ENCODE data around the gene FXYD5.
"Not testable (repeated sequence)": the region's sequence is repeated elsewhere in the genome, so short reads cannot be mapped to it uniquely, and the experiment has no call there.

The FXYD5 gene

DNA sequence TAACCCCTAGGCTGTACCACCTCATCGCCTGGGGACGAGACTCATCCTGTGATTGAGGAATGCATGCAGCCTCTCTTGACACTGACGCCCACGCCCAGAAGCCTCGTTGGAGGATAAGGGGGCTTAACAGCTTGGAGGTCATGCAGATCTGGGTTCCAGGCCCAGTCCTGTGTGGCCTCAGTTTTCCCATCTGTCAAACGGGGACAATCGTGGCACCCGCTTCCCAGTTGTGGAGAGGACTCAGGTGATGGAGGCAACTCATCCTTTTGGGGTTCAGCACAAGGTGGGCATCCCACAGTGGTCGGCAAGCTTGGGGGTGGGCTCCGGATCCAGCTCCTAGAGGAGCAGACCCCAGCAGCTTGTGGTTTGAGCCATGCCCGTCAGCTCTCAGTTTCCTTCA, 18.3 kb upstream of the FXYD5 start:
- FAIRE-seq: no peak
- no peak for DNase-seq (ENCODE audit: insufficient read length, low spot score)

DNA sequence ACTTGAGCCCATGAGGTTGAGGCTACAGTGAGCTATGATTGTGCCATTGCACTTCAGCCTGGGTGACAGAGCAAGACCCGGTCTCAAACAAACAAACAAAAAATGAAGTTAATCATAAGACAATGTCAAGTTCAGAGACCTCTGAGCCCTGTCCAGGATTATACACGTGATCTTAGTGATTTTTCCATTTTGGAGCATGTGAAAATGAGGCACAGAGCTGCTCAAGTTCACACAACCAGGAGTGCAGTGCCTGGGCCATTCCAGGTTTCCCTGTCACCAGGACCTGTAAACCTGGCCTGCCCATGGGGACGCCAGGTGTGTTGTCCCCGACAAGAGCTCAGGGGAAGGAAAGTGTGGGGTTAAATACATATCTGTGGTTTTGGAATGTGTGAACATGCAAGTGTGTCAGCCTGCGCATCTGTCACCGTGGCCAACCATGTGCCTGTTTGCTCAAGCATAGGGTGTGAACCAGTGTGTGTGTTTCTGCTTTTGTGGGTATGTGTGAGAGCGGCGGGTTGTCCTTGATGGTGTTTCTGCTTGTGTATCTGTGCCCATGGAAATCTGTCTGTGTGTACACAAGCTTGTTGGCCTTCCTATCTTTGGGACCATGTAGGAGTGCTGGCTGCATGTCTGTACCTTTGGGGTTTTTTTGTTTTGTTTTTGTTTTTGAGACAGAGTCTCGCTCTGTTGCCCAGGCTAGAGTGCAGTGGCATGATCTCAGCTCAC, 17.4 kb upstream of the FXYD5 start:
- FAIRE-seq (no peak), DNase-seq (ENCODE audit: insufficient read length, low spot score) (no peak)

DNA sequence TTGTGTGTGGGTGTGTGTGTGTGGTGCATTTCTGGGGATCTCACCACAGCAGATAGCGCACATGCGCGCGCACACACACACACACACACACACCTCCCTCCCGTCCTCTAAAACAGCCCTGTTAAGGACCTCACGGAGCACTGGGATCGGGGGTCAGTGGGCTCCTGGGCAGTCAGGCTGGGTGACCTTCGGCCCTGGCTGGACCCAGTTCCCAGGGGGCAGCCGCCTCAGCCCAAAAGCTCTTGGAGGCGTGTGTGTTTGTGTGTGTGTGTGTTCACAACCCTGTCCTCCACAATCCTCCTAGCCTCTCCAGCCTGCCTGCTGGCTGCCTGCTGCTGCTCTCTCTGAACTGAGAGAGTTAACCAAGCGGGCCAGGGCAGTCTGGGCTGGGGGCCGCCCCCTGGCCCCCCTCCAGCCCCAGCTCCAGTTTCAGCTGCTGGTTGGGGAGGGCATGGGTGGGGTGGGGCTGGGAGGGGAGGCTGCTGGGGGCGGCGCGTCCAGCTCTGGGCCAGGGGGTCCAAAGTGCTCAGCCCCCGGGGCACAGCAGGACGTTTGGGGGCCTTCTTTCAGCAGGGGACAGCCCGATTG, 16.1 kb upstream of the FXYD5 start, which contains the start of gene FXYD1:
Gene FXYD1, plus strand, starts transcription at position 520 of the 588 bp plus-strand sequence. CDS start 1,256 bp downstream, outside the sequence.
- DNase-seq (ENCODE audit: insufficient read length, low spot score) (no peak), FAIRE-seq (no peak)

DNA sequence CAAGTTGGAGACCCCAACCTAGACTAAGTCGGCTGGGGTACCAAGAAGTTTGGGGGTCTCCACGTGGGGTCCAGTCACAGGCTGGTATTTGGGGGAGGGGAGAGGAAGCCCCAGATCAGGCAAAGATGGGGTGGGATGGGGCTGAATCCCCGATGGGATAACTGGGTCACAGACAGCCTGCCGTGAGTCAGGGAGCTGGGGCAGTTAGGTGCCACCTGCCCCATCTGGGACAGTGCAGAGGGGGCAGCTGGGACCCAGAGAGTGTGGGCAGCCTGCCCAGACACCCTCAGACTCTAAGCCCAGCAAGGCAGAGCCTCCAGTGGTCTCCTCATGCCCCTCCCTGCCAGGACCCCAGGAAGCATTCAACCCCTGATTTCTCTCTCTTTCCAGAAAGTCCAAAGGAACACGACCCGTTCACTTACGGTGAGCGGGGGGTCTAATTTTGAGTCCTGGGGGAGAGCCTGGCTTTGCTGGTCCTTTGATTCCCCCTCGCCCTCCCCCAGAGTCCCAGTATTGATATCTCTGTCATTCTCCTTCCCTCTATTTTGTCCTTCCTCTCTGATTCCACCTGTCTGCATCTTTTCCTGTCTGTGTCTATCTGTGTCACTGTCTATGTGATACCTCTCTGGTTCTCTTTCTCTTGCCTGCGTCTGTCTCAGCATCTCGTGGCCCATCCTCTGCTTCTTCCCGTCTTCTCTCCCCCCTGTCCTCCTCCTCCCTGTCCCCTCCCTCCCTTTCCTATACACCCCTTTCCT, 14.2 kb upstream of the FXYD5 start:
- FAIRE-seq: no peak

DNA sequence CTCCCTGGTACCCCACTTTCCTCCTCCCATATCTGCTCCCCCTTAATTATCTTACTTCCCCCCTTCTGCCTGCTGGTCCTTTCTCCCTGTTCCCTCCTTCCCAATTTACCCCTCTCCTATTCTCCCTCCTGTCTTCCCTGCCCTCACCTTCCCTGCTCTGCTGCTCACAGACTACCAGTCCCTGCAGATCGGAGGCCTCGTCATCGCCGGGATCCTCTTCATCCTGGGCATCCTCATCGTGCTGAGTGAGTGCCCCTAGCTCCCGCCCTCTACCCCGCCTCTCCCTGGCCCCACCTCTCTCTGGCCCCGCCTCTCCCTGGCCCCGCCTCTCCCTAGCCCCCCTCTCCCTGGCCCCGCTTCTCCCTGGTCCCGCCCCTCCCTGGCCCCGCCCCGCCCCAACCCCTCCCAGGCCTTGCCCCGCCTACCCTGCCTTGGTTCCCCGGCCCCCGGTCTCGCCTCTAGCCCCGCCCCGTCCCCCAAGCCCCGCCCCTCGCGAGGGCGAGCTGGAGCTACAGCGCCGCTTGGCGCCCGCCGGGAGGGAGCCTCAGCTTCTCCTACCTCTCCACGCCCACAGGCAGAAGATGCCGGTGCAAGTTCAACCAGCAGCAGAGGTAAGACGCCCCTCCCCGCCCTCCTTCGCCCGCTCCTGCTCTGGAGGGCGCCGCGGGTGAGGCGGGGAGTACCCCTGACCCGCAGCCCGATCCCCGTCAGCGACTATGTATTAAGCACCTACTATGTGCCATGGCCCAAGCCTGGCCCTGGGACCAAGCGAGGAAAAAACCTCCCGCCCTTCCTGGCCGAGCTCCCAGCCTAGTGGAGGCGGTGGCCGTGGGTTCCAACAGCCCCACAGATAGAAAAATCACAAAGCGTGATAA, 13.3 kb upstream of the FXYD5 start:
- FAIRE-seq: peak; percentile 70

More for the DNA sequence above, 14.2 kb upstream of the FXYD5 start:
- no peak for DNase-seq (ENCODE audit: insufficient read length, low spot score)

DNA sequence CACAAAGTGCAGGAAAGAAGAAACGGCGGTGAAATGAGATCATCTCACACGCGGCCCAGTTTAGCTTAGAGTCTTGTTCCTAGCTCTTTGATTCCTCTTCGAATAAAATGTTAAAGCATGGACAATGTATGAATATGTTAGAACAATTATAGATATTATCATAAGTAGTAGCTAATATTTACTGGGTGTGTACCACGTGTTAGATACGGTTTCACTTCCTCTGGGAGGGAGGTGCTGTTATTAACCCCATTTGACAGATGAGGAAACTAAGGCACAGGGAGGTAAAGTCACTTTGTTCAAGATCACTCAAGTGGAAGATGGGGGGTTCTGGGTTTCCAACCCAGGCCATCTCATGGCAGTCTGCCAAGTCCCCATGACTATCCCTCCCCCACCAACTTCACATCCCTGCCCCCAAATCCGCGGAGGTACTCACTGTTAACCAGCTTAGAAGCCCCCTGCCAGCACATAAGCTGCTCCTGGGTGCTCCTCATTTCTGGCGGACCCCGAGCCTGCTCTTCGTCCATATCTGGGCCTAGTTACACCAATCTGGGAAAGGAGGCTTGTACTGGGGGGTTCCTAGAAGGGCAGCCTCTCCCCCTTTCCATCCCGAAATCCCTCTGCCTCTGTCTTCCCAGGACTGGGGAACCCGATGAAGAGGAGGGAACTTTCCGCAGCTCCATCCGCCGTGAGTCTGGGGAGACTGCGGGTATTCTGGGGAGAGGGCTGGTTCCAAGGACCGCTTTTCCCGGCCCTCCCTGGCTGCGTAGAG, 12.5 kb upstream of the FXYD5 start:
- no peak for DNase-seq (ENCODE audit: insufficient read length, low spot score)
- peak; percentile 33 for FAIRE-seq

More for the DNA sequence above, 13.3 kb upstream of the FXYD5 start:
- peak; percentile 99 for DNase-seq (ENCODE audit: insufficient read length, low spot score)

DNA sequence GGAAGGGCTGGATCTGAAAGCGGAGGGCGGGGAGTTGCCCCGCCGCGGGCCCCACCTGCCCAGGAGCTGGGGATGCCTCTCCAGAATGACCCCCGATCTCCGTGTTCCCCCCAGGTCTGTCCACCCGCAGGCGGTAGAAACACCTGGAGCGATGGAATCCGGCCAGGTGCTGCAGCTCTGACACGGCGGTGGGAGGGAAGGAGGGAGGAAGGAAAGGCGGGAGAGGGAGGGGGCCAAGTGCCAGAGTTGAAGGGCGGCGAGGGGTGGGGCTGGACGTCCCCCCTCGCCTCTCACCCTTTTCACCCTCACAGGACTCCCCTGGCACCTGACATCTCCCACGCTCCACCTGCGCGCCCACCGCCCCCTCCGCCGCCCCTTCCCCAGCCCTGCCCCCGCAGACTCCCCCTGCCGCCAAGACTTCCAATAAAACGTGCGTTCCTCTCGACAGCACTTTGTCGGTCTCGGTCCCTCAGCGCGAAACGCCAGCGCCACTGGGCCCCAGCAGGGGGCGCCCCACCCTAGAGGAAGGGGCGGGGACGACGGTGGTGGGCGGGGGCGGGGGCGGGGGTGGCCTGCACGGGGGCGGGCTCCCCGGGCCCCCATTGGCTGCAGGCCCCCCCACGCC, 11.8 kb upstream of the FXYD5 start:
- DNase-seq (ENCODE audit: insufficient read length, low spot score) (no peak), FAIRE-seq (peak; percentile 73)

DNA sequence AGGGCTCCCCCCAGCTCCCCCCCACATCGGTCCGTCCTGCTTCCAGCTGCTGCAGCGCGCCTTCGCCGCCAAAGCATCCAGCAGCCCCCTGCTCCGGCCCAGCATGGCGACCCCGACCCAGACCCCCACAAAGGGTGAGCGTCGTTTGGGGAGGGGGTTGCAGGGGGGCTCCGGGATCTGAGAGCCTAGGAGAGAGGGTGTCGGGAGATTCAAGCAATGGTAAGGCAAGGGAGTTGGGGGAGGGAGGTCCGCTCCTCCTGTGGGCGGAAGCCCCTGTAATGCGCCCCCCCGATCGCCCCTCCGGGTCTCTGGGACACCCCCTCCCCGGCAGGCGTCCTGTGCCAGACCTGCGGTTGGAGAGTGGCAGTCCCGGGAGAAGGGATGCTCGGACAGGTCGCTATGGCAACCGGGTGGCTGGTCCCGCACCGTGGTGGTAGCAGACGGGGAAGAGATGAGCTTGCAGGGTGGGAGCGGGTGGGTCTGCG, 11.3 kb upstream of the FXYD5 start, which contains the start of gene FXYD7:
Gene FXYD7, plus strand, starts transcription at position 25 of the 485 bp plus-strand sequence. Its CDS starts 79 bp downstream, at position 104.
- no peak for DNase-seq (ENCODE audit: insufficient read length, low spot score)
- no peak for FAIRE-seq

DNA sequence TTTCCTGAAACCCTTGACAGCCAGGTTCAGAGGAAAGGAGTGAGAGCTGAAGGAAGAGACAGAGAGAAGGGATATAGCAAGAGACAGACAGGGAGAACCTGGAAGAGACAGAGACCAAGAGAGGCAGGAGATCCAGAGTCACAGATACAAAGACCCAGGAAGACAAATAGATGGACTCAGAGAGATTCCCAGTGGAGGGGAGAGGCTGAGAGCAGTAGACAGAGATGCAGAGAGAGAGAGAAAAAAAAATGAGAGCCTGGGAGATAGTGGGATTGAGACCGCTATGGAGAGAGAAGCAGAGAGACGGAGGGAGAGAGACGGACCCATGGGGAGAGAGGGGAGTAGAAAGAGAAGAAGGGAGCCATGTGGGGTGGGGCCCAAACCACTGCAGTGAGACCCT, 10.7 kb upstream of the FXYD5 start:
- no peak for FAIRE-seq
- no peak for DNase-seq (ENCODE audit: insufficient read length, low spot score)

DNA sequence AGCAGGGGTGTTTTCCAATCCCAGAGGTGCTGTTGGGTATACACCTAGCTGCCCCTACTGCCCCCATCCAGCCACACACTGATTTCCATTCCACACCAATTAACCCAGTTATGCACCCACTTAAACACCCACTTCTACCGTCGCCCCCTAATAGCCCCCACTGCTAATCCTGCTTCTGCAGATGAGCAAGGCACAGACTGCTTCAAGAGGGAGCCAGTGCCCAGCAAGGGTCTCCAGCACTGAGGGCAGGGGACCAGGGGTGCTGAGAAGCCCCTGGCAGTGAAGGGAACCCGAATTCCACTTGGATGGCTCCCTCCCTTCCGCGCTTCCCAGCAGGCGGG, 10.3 kb upstream of the FXYD5 start:
- FAIRE-seq: no peak

DNA sequence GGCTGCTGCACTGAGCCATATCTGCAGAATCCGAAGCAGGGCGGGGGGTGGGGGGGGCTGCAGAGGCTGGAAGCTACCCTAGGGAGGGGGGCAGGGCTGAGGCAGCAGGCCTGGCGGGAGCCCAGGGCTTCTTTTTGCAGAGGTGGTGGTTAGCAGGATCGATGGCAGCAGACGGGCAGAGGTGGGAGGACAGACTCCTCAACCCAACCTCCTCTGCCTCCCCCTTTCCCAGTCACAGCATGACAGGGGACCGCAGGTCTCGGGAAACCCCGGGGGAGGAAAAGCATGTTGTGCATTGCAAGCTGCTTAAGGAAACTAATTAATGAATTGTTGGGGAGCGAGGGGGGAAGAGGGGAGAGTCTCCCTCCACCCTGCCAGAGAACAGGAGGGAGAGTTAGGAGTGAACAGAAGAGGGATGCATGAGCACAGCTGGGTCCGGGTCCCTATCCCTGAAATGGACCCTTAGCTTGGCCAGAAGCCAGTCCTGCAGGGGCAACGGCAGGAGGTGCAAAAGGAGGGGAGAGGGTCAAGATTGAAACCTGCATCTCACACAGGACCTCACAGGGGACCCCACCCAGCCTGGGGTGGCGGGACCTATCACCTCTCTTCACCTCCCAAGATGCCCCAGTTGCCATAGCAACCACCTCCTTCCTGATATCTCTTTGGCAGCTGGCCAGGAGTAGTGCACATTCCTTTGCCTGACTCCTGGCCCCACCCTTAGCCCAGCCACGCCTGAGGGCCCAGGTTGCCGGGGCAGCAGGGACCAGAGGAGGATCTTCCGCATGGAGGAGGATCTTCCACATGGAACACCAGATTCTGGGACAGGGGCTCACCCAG, 9.7 kb upstream of the FXYD5 start:
- FAIRE-seq: no peak
- DNase-seq (ENCODE audit: insufficient read length, low spot score): no peak

More for the DNA sequence above, 10.3 kb upstream of the FXYD5 start:
- no peak for DNase-seq (ENCODE audit: insufficient read length, low spot score)

DNA sequence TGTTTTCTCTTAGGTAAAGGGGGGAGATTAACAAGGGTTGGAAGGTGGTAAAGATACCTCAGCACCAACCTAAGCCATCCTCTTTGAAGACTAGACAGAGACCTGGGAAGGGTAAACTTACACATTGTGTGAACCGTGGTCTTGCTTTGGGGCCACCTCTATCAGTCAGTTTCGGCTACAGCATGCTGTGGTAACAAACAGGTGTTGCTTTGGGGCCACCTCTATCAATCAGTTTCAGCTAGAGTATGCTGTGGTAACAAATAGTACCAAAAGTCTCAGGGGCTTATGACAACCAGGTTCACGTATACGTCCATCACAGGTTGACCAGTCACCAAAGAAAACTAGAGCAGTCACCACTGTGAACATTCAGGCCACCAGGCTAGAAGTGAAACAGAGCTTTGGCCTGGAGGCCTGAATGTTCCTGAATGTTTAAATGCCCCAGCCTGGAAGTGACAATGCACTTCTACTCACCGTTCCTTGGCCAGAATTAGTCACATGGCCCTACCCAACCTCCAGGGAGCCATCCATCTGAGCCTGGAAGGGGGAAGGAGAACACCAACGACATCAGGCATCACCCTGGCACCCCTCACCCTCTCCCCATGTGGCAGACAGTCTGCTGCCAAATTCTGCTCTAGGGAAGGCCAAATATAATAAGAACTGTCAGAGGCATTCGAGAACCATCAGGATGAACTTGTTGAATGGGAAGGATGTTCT, 7.6 kb upstream of the FXYD5 start:
- FAIRE-seq (no peak), DNase-seq (ENCODE audit: insufficient read length, low spot score) (no peak)

DNA sequence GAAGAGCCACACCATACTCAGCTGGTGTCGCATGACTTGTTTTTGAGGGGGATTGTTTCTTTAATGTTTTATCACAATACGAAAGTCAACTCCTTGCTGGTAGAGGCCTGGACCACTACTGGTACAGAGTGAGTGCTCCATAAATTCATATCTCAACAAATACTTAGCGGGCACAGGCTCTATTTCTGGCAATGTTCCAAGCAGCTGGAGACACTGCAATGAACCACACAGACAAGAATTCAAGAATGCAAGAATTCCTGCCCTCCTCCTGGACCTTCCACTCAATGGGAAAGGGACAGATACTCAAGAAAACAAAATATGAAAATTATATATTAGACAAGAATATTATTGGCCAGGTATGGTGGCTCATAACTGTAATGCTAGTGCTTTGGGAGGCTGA, 5.1 kb upstream of the FXYD5 start:
- DNase-seq (ENCODE audit: insufficient read length, low spot score) (no peak), FAIRE-seq (no peak)

DNA sequence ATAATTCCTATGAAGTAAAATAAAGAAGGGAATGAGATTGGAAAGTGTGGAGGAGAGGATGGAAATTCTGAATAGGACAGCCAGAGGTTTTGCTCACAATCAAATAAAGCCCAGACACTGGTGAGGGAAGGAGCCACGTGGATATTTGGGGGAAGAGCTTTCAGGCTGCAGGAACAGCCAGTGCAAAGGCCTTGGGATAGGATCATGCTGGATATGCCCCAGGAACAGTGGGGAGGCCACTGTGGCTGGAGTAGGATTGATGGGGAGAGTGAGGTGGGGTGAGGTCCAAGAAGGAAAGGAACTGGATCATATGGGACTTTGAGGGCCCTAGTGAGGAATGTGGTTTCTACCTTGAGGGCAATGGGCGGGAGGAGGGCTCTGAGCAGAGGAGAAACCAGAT, 4.1 kb upstream of the FXYD5 start:
- FAIRE-seq (no peak), DNase-seq (ENCODE audit: insufficient read length, low spot score) (no peak)

DNA sequence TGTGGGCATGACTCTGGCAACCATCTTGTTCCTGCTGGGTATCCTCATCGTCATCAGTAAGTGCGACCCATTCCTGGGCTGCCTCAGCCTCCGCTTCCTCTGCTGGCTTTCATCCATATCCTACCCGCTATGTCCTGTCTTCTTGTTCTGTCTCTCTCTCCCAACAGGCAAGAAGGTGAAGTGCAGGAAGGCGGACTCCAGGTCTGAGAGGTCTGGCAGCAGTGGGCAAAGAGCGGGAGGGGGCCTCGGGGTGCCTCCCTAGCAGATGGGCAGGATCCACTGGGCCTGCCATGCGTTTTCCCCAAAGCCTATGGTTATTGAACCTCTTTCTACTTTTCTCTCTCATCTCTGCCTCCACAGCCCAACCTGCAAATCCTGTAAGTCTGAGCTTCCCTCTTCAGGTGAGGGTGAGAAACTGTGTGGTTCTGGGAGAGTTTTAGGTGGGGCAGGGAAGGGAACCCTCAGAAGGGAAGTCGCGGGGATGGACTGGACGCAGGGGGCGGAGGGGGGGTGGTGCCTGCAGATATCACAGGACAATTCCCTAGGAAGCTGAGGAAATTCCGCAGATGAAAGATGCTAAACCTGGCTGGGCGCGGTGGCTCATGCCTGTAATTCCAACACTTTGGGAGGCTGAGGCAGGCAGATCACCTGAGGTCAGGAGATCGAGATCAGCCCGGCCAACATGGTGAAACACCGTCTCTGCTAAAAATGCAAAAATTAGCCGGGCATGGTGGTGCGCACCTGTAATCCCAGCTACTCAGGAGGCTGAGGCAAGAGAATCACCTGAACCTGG, 3.1 kb upstream of the FXYD5 start:
- no peak for FAIRE-seq
- DNase-seq (ENCODE audit: insufficient read length, low spot score): no peak

DNA sequence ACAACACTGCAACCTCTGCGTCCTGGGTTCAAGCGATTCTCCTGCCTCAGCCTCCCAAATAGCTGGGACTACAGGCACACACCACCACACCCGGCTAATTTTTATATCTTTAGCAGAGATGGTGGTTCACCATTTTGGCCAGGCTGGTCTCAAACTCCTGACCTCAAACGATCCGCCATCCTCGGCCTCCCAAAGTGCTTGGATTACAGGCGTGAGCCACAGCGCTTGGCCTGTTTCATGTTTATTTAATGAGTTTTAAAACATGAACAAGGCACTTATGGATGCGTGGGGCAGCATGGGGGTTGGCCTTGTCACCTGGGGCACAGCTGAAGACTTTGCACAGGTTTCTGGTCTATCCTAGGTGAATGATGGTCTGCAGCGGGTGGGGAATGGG, 1.4 kb upstream of the FXYD5 start:
- FAIRE-seq; DNase-seq (ENCODE audit: insufficient read length, low spot score): not testable (repeated sequence)
